WTC11 (cell line): ENCODE measurements around the gene TSEN2.

ENCODE experiments used
- CTCF ChIP-seq: fragments of 200-600 bp; IDR thresholded peaks from 2 replicates; pipeline ENCODE4 v1.8.0; 2022; ENCODE audit warnings: antibody characterized with exemption
- NFE2L1 ChIP-seq: sonication (generic); formaldehyde crosslinking; IDR thresholded peaks from 2 replicates; pipeline ENCODE4 v1.8.1; 2023; ENCODE audit warnings: missing genetic modification reagents
- ZNF232 ChIP-seq: sonication (generic); formaldehyde crosslinking; IDR thresholded peaks from 2 replicates; pipeline ENCODE4 v1.8.0; 2022; ENCODE audit warnings: mild to moderate bottlenecking, missing genetic modification reagents
- ZNF281 ChIP-seq: sonication (generic); formaldehyde crosslinking; IDR thresholded peaks from 2 replicates; pipeline ENCODE4 v1.8.0; 2023; ENCODE audit warnings: mild to moderate bottlenecking, missing genetic modification reagents

- TF ChIP-seq ZNF232 (CRISPR knock-in tag) = no peak
- no peak for TF ChIP-seq CTCF
- no peak for TF ChIP-seq NFE2L1 (CRISPR knock-in tag)
- no peak for TF ChIP-seq ZNF281 (CRISPR knock-in tag)
Measured at GRCh38 chr3:12562451-12562850, 78.2 kb downstream of the TSEN2 start.
